Limb (tissue), 2 donors: ENCODE results near the gene GDF3.
A peak's percentile ranks its signal among the peaks of the same experiment; 100 is the strongest.
"Not testable (repeated sequence)": the region's sequence is repeated elsewhere in the genome, so short reads cannot be mapped to it uniquely, and the experiment has no call there.

Source experiments
- DNase-seq, 2 donors: peaks; one replicate each; pipeline ENCODE4 v3.0.0-alpha.2; 2016; ENCODE audit errors: extremely low spot score in 2 of 2

GDF3 gene

GRCh38 chr12:7695566-7696197 lies at the start of gene GDF3:
GDF3 (minus strand) TSS chr12:7695775; CDS start chr12:7695728, 47 bp downstream.
- peak in 1 of 2 donors; percentile 8 for DNase-seq

DNA sequence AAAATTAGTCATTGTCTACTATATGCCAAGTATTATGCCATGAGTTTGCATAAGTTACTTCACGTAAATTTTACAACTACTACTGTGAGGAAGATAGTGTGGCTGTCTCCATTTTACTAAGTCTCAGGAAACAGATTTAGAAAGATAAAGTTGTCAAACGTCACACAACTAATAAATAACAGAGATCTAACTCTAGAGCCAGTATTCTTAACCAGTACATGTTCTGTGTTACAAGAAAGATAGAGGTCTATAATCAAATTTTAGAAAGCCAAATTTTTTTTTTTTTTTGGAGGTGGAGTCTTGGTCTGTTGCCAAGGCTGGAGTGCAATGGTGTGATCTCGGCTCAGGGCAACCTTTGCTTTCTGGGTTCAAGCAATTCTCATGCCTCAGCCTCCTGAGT lies 37.4 kb upstream of the GDF3 start:
- DNase-seq, result no peak

GRCh38 chr12:7731486-7731885 lies 35.9 kb upstream of the GDF3 start:
- peak; percentile 15 to 41 for DNase-seq

GRCh38 chr12:7730984-7731383 lies 35.4 kb upstream of the GDF3 start:
- not testable (repeated sequence) for DNase-seq

- no peak for DNase-seq
These were observed 34.2 kb upstream of the GDF3 start for GRCh38 chr12:7729746-7730145.

GRCh38 chr12:7723926-7724325 lies 28.4 kb upstream of the GDF3 start:
- no peak for DNase-seq

DNA sequence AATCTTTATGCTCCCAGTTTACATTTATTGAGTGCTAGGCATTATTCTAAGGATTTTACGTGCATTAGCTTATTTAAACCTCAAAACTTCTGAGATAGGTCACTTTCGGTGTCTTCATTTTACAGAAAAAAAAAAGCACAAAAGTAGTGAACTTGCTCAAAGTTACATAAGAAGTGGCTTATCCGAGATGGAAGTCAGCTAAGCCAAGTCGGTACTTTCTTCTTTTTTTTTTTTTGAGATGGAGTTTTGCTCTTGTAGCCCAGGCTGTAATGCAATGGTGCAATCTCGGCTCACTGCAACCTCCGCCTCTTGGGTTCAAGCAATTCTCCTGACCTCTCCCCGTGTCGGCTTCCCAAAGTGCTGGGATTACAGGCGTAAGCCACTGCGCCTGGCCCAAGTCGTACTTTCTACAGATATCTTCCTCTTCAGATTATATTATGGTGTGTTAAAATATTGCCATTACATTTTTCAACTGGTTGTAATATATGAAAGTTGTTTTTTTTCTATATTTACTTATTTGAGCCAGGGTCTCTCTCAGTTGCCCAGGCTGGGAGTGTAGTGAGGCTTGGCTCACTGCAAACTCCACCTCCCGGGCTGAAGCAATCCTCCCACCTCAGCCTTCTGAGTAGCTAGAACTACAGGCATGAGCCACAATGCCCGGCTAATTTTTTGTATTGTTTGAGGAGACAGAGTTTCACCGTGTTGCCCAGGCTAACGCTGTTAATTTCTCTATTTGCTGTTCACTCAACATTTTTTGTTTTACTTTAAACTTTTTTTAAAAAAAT lies 24.6 kb upstream of the GDF3 start:
- DNase-seq, result no peak

DNA sequence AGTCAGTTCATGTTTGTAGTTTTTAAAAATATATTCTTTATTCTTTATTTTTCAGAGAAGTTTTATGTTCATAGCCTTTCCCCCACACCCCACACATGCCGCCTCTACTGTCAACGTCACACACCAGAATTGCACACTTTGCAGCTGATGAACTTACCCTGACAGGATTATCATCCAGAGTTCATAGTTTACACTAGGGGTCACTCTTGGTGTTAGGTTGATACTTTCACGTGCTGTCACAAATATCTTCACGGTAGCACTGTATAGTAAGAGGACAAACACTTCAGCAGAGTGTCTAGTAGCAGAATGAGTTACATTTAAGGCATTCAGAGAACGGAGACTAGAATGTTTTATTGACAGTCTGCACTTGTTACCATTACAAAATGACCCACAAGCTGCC lies 20.8 kb upstream of the GDF3 start:
- no peak for DNase-seq

GRCh38 chr12:7712841-7713442 lies 17.4 kb upstream of the GDF3 start:
- DNase-seq, result no peak

DNA sequence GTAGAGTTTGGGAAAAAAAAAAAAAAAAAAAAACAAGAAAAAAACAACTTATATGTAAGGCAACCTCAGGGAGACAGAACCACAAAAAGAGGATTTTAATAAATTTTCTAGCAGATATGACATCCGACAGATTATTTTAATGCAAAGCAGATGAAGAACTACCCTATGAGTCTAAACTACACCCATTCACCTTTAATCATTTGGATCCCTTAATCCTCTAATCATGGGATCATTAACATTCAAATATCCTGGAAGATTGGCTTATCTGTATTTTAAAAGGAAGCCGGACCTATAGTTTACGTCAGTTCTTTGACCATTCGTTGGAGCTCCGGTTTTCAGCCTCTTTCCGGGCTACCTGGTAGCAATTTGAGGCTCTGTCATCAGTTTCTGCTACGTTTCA lies 15.6 kb upstream of the GDF3 start, which contains the start of gene DPPA3:
TSS of gene DPPA3 (plus strand) at position 301 of the 400 bp plus-strand sequence. CDS start 138 bp downstream, outside the sequence.
- no peak for DNase-seq

DNA sequence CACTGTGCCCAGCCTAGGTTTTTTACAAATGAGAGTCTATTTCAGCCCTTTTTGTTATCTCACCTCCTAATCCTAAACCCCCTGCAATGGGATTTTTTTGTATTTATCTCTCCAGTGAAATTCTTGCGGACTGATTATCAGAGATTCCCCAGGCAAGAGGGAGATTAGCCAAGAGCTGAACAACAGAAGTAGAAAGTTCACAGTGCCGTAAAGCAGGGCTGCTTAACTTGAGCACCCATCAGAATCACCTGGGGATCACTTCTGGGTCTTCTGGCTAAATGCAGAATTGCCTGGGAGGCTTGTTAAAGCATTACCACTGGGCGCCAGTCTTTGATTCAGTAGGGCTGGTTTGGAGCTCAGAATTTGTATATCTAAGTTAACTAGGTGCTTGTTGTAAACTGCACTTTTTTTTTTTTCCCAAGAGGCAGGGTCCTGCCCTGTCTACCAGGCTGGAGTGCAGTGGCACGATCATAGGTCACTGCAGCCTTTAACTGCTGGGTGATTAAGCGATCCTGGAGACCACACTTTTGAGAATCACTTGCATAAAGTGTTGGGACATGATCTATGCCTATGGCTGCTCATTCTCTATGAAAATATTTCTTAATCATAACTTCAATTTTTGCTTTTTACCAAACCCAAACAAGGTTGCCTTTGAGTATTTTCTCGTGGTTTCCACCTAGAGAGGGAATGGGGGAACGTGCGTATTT lies 14.5 kb upstream of the GDF3 start:
- no peak for DNase-seq

GRCh38 chr12:7705846-7706245 lies 10.3 kb upstream of the GDF3 start:
- DNase-seq, result no peak

DNA sequence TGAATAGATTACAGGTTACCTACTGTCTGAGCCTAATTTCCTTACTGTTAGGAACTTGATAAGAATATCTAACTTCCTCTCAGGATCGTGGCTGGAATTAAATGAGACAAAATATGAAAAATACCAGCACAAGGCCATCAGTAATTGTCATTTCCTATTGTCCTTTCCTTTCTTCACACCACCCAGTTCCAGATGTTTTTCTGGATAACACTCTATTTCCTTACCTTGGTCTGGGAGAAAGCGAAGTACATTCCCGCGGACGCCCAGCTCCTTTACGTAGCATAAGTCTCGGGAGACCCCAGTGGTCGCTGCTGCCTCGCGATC lies 376 bp downstream of the GDF3 start:
- no peak for DNase-seq

DNA sequence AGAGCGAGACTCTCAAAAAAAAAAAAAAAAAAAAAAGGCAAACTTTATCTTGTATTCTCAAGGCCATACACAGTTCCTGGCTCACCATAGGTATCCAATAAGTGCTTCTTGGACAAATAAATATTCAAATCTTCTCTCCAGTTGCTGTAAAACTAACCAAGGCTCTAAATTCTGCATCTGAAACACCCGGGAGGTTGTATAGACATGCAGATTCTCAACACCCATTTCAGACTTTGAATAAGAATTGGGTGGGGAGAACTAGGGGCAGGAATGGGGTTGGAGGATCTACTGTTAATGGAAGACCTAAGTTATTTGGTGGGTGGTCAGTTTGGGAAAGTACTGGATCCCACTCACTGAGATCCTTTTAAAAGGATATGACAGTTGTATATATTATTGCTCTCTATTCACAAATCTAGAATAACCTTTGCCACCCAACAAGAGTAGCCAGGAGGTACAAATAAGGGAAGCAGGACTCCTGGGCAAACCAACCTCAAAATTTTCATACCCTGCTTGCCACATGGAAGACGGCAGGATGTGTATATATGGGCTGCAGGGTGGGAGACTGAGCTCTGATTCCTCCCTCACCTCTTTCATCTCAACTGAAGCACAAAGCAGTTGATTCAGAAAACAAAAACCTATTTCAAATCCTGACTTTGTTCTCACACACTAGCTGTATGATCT lies 879 bp downstream of the GDF3 start:
- DNase-seq, result no peak

- no peak for DNase-seq
These were observed 1.8 kb downstream of the GDF3 start for GRCh38 chr12:7693793-7694192.

- no peak for DNase-seq
These were observed 14.0 kb downstream of the GDF3 start for GRCh38 chr12:7681535-7681934.

GRCh38 chr12:7679251-7680045 lies 16.1 kb downstream of the GDF3 start:
- no peak for DNase-seq

GRCh38 chr12:7678744-7679143 lies 16.8 kb downstream of the GDF3 start:
- no peak for DNase-seq

DNA sequence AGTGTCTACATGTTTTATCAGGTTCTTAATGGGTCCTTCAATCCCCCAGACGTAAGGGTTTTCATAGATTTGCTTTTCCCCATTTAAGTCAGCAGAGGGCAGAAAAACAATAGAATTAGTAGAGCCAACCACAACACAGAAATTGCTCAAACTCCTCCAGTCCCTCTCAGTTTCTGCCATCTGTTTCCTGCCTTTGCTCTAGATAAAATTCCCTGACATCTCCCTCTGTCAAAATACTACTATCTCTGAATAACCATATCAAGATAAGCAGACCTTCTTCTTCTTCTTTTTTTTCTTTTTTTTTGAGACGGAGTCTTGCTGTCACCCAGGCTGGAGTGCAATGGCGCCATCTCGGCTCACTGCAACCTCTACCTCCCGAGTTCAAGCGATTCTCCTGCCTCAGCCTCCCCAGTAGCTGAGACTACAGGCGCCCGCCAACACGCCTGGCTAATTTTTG lies 18.1 kb downstream of the GDF3 start:
- peak in 1 of 2 donors; percentile 39 for DNase-seq

DNA sequence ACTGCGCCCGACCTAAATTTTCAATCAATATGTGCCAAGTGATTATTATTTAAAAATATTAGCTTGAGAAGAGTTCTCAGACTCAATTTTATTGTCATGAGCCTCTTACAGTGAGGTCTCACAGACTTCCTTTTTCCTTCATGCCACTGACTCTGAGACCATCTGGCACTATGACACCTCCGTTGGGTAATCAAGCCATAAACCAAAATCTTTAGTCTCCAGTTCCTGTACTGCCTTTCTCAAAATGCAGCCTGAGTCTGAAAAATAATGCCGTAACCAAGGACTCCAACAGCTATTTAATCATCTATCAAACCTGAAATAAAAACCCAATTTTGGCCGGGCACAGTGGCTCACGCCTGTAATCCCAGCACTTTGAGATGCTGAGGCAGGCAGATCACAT lies 20.1 kb downstream of the GDF3 start:
- not testable (repeated sequence) for DNase-seq

DNA sequence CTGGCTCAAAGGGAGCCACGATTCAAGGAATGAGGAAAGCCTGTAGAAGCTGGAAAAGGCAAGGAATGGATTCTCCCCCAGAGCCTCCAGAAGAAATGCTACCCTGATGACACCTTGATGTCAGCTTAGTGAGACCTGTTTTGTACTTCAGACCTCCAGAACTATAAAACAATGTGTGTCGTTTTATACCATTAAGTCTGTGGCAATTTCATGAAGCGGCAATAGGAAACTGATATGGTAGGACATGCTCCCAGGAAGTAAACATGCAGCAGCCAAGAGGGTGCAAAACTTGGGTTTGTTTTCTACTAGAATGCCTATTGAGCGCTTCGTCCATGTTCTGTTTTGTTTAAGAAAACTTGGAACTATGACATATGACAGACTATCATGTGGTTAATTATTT lies 27.4 kb downstream of the GDF3 start:
- DNase-seq, result no peak
